ENCODE measurements around the gene TMEM121B.

TMEM121B gene

DNA sequence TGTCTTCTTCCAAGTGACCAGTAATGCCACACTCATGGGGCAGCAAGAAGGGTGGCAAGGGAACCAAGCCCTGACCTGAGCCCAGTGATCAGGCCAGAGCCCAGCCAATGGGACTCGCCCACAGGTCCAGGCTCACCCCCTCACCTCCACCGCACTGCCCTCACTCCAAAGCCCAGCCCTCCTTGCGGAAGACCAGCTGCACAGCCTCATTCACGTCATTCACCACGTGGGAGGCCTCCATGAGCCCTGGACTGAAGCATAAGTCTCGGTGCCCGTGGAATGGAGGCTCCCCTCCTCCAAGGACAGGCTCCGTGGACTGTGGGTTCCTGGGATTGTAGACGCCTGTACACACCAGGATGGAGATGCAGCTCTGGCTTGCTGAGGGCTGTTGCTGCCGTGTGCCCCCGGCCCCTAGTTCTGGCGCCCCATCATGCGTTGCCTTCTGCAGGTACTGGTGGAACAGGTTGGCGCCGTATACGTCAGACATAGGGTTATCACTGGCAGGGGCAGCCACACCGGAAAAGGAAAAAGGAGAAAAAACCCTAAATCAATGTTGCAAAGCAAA, 16.8 kb upstream of the TMEM121B start:
- DNase-seq (ENCODE audit: low read depth), result no peak

DNA sequence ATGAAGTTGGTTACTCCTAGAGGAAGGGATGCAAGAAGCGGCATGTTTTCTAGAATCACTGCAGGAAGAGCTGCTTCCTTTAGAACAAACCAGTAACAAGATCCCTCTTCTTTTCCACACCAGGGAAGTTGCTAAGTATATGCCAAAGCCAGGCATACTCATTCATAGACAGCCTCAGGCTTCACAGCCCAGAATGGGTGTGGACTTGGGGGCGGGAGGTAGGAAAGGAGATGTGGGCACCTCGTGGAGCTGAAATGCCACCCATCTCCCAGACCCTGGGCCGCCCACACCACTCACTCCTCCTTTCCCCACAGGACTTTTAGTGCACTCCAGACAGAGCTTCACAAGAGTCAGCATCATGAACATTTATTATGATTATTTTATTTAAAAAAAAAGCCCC, 16.0 kb upstream of the TMEM121B start:
- DNase-seq (ENCODE audit: low read depth), result no peak

DNA sequence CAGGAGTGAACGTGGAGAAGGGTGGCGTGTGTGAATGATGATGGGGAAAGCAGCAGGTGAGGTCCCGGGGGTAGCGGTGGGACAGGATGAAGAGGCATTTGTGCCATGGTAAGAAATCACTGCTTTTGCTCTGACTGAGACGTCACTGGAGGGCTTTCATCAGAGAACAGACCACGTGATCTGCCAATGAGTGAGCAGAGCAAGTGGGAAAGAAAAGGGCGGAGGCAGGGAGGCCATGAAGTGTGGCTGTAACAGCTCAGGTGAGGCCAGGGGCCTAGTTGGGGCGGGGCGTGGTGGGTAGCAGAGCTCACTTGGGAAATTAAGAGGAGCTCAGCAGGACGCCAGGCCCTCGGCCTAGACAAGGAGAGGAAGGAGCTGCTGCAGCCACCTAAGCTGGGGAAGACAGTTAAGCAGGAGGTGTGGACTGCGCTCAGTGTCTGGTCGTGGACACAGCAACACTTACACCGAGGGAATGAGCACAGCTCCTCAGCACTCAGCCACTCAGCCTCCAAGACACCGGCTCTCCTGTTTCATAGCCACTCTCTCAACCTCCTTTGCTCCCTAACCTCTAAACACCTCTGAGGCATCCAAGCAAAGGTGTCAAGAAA, 14.1 kb upstream of the TMEM121B start:
- DNase-seq (ENCODE audit: low read depth), result no peak

DNA sequence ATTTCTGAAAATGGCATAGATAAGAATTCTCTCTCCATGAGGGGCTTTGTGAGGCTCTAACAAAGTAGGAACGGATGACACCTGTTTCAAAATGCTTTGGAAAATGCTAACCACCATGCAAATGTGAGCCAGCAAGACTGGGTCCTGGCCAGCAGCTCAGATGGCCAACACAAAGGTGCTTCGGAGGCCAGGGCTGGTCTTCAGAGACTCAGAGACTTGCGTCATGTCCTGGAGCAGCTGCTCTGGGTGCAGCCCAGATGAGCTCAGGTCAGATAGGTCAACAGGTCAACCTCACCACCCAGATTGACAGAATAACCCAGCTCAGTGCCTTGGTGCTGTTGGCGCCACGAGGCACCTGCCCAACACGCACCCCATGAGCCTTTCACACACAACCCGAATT, 12.0 kb upstream of the TMEM121B start:
- no peak for DNase-seq (ENCODE audit: low read depth)

DNA sequence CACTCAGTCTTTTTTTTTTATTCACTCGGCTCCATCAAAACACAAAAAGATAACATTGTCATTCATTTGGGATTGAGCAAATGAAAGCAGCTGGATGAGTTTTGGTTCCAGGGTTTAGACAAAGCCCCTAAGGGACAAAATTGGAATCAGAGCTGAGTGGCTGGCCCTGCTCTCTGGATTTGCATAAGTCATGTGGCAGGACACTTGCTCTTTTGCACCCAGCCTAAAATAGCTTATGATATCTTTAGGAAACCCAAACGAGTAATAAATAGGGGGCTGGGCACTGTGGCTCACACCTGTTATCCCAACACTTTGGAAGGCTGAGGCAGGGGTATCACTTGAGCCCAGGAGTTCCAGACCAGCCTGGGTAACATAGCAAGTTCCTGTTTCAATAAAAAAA, 11.0 kb upstream of the TMEM121B start:
- no peak for DNase-seq (ENCODE audit: low read depth)

DNA sequence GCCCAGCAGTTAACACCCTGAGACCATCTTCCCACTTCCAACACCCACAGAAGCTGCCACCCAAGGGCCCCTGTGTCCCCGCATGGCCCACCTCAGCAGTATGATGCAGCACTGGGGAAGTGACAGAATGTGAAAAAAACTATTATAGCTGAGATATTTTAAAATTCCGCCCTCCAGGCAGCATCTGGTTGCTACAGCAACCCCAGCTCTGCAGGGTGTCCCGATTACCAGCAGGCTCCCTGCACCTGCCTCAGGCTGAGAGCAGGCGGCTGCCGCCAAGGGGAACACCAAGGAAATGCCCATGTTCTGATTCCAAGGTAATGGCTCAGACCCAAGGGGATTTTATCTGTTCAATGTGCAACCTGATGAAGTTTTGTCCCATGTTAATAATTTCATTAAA, 10.5 kb upstream of the TMEM121B start:
- DNase-seq (ENCODE audit: low read depth), result no peak

DNA sequence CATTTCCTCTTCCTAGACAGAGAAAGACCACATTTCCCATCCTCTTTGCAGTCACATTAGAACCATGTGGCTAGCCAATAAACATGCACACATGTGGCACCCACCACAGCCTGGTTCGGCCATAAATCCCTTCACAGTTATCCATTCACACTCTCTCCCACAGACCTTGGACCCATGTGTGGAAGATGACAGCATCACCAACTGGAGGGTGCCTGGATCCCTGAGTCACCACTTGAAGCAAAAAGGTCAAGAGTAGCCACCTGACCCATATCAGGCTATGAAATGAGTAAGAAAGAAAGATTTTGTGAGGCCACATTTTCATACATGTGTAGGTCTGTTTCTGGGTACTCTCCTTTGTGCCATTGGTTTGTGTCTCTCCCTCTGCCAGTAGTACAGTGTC, 9.0 kb upstream of the TMEM121B start:
- DNase-seq (ENCODE audit: low read depth), result no peak

DNA sequence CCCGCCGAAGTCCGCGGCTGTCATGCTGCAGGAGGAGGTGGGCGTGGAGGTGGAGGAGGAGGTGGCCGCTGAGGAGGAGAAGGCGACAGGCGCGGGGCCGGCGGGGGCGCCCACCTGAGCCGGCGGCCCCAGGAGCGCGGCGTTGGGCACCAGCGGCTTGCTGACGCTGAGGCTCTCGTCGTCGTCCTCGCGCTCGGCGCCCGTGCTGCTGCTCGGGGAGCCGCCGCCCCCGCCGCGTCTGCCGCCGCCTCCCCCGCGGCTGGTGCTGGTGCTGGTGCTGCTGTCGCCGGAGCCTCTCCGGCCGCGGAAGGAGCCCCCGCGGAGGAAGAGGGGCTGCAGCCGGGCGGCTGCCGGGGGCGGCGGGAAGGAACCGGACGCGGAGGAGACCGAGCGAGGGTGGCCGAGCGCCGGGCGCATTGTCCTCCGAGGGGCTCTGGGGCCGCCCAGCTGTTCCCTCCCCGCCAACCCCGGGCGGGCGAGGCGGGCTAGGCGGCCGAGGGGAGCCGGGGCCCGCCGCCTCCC, 388 bp downstream of the TMEM121B start:
- no peak for DNase-seq (ENCODE audit: low read depth)

DNA sequence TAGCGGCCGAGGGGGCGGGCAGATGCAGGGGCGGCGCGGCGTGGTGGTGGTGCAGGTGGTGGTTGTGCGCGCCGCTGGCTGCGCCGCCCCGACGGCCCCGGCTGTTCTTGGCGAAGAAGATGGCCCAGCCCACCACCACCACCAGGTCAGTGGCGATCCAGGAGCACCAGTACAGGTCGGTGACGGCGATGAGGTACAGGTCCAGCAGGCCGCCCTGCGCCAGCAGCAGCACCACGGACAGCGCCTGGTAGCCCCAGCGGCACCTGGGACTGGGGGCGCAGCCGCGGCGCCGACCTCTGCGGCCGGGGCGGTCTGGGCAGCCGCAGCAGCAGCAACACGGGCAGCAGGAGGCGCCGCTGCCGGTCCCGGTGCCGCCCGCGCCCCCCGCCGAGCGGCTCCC, 879 bp downstream of the TMEM121B start:
- peak; percentile 46 for DNase-seq (ENCODE audit: low read depth)

DNA sequence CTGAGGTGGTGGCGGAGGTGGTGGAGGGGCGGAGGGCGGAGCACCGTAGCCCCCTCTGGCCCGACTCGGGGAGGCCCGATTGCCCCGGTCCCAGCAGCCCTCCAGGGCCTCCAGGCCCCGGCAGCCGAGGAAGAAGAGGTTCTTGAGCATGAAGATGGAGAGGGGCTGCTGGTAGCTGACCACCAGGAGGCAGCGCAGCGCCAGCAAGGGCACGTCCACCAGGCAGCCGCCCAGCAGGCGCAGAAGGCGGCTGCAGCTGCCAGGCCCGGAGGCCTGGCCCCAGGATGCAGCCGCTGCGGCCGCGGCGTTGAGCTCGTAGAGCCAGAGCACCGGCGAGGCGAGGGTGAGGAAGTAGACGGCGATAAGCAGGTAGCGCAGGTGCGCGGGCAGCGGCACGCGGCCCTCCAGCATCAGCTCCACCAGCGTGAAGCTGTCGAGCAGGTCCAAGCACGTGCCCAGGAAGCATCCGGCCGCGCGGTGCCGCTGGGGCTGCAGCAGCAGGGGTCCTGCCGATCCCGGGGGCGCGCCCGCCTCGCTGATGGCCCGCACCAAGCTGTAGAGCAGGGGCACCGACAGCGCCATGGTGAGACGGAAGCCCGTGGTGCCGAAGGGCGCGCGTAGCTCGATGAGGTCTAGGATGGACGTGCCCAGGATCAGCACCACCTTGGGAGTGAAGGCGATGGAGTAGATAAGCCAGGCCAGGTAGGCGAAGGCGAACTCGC, 1.5 kb downstream of the TMEM121B start:
- DNase-seq (ENCODE audit: low read depth), result no peak

DNA sequence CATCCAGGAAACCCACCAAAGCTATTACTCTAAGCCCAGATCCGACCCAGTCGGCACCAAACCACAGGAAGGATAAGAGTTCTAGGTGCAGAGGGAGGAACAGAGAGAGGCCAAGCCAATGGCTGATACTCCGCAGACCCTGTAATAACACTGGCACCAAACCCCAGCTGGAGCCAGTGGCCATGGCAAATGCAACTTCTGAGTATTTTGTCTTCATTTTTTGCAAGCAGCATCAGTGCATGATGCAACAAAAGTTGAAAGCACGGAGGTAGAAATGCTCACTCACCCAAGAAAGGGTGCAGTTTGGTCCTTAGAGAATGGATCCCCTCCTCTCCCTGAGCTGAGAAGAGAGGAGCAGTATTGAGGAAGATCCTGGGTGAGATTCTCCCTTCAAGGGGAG, 2.8 kb downstream of the TMEM121B start:
- DNase-seq (ENCODE audit: low read depth), result no peak

DNA sequence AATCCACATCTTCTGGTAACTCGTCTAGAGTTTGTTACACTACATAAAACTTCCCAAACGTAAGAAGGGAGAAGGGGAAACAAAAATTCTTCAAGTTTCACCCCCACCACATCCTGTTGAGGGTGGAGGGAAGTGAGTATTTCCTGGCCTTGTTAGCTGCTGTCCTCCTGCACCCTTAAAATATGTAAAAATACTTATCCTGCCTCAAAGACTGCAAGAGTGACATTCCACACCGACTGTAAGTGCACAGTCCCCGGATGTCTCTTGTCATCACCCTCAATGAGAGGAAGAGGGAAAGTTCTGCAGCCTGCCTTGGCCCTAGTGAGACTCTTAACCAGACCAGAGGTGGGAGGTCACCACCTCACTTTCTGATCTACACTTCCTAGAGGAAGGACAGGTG, 3.3 kb downstream of the TMEM121B start:
- DNase-seq (ENCODE audit: low read depth), result no peak

DNA sequence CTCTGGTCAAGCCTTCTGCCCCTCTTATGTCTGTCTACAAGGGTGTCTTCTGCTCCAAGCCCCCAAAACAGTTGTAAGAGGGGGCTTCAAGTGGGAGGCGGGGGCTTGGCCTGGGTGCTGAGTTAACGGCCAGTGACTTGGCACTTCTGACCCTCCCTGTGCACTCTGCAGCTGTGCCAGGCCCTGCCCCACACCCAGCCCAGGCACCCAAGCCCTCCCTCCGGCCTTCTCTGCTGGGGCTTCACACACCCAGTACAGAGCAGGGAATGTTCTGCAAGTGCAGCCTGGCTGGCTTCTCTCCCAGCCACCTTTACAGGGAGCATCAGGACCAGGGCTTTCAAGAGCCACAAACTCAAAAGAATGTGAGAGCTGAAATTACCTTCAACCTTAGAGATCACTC, 3.8 kb downstream of the TMEM121B start:
- no peak for DNase-seq (ENCODE audit: low read depth)

DNA sequence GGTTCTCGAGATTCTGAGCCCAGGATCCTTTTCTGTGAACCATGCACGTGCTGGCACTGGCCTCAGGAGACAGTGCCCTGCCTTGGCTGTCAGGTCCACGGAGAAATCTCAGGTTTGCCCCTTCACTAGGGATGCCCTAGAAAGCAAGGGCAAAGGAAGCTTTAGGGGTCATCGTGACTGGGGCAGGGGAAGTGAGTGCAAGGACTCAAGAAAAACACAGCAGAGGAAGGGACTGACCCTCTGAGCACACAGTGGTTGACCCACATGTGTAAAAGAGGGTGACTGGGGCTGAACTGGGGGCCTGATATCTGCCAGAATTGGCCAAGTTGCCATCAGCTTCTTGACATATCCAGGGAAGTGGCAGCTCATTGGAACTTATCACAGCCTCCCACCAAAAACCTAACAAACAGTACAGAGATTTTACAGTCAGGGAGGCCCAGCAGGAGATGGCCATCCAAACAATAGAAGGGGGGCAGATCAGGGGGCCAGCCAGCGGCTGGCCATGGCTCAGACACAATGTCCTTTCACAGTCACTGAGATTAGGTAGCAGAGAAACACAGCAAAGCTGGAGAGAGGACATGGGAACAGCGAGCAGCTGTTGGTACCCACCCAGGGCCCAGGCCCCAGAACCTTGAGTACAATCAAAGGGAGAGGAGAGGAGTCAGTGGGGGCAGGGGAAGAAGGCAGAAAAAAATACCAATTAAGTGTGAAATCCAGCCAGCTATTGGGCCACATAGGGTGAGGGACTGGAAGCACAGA, 4.4 kb downstream of the TMEM121B start:
- DNase-seq (ENCODE audit: low read depth), result no peak

DNA sequence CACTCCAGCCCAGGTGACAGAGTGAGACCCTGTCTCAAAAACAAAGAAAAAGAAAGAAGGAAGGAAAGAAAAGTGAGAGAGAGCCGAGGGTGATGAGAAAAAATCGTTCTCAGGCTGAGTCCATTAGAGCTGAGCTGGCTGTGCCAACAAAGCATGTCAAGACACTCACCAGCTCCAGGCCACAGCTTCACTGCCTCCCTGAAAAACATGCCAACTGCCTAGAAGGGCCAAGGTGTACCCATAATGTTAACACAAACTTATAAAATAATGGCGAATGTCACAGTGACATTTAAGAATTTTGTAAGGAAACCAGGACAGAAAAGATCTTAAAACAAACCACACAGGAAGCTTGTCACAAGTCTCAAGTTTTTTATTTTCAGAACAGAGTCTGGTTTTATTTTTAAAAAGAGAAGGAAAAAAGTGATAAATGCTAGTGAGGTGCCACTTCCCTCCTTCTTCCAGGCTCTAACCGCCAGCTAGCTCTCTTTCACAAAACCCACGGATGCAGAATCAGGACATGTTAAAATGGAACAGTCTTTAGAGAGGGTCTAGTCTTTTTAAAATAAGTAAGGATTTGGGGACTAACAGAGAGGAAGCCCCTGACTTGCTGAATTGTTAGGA, 5.1 kb downstream of the TMEM121B start:
- DNase-seq (ENCODE audit: low read depth), result no peak

DNA sequence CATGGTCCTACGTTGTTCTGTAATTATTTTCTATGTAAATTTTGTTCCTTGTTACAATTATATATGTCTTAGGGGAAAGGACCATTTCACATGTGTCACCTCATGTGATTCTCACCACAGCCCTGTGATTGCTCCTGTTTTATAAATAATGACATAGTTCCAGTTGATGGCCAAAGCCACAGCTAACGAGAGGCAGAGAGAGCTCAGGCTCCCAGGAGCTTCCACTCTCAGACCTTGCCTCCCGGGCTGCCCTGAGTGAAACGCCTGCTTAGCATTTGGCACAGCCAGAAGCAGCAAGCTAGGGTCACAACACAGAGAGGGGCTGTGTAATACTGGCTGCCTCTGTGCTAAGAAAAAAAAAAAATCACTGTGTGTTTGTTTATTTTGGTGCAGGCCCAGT, 5.9 kb downstream of the TMEM121B start:
- DNase-seq (ENCODE audit: low read depth), result no peak

DNA sequence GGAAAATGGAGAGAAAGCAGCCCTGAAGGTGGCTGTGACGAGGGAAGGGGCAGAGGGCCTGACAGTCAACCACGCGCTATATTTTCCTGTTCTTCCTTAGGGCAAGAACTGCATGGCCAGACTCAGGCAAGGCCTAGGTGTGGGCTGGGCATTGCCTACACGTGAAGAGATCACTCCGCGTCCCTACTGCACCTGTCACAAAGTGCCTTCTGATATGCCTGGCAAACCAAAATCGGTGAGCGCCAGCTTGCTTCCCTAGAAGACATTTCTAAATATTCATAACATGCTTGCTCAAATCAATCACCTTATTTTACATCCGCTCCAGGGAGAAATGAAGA, 6.3 kb downstream of the TMEM121B start:
- DNase-seq (ENCODE audit: low read depth), result no peak

DNA sequence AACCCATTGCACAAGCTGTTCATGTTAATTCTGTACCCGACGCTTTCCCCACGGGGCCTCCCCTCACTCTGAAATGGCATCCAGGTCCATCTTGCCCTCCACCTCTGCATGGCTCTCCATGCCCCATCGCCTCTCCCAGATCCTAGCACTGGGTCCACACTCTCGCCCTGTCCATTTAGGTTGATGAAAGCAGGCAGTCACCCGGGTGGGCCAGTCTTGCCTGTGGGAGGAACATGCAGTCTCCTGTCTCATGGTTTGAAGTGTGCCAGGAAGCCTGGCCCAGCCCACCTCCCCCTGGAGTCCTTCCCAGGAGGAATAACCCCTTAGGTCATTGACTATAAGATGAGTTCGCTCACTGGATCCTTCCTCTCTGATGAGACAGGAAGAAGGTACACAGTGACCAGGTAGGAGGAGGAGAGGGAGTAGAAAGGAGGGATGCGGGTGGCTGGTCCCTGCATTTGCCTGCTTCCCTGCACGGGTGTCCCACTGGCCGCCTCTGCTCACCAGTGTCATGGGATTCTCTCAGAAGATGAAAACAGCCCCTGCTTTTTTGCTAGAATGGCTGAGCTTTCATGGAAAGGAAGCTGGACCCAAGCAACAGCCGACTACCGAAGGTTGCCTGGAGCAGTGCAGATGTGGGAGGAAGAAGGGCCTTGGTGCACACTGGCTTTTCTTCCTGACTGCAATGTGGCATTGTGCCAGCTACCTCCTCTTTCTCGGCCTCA, 6.8 kb downstream of the TMEM121B start:
- DNase-seq (ENCODE audit: low read depth), result no peak

DNA sequence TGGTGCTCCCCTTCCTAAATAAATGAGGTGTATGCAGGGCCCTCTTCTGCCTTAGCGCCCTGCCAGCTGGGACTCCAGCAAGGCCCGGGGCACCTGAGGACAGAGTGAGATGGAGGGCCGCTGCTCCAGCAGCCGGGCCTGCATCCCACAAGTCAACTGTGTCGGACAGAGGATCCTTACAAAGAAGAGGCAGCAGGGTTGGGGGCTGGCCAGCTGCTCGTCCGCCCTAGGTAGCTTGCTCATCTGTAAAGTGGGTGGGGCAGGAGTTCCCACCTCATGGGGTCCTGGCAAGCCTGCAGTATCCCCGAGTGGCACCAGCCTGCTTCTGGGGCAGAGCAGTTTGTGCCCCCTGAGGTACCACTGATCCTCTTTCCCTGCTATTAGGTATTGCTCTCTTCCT, 7.6 kb downstream of the TMEM121B start:
- no peak for DNase-seq (ENCODE audit: low read depth)

DNA sequence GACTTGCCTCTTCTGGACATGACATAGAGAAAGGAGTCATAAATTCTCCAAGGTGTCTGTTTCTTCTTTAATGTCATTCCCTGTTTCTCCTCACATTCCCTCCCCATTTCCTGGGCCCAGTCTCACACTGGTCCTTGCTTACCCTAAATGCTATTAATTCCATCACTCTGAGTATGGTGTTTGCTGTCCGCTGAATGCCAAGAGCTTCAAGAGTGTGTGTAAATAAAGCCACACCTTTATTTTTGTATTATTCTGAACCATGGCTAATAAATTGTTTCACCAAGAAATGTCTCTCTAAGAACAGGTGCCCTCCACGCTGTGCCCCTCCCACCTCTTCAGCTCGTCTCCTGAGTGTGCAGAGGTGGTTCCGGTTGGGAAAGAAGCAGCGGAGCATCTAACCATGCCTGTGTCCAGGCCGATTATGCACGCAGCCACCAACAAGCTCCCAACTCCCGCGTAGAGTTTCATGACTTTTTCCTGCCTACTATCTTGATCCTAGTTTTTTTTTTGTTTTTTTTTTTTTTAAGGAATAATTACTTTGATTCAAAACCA, 8.6 kb downstream of the TMEM121B start:
- no peak for DNase-seq (ENCODE audit: low read depth)

DNA sequence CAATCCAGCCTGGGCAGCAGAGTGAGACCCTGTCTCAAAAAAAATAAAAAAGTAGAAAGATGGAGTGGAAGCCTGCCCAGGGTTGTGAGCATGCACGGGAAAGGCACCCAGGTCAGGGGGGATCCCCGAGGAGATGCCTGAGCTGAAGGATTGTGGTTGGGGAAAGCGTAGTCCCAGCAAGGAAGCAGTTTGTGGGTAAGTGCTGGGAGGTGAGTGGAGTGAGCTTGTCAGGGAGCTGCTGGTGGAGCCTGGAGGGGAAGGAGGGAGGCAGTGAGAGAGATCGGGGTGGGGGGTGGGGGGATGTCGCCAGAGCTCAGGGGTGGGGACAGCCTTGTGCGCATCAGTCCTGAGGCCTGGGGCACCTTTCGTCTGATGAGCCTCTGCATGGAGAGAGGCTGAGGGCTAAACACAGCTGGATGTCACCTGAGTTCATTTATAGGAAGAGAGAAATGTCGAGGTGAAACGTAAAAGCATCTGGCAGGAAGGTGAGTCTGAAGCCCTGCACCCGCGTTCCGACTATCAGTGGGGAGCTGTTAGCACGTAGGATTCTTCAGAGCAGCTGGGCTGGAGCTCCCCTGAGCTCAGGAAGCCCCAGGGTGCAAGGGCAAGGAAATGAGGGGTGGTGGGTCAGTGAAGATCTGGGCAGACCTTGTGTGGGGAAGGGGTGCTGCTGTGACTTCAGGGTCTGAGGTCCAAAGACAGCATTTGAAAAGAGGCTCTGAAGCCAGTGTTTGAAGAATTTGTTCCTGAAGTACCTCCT, 10.2 kb downstream of the TMEM121B start:
- no peak for DNase-seq (ENCODE audit: low read depth)

All from activated T-cell treated with anti-CD3 and anti-CD28 coated beads for 1 hour (primary cell).